Stimulated activated naive CD4-positive, alpha-beta T cell (primary cell): ENCODE measurements around the gene SRGAP2C.
"Not testable (repeated sequence)": the region's sequence is repeated elsewhere in the genome, so short reads cannot be mapped to it uniquely, and the experiment has no call there.

ENCODE experiments used
- DNase-seq, 6 experiments: peaks; one replicate each; lab custom pipeline; 2025; lab: John Stamatoyannopoulos, UW

Gene SRGAP2C

GRCh38 chr1:121280699-121281317, 96.0 kb downstream of the SRGAP2C start:
- not testable (repeated sequence) for DNase-seq

GRCh38 chr1:121281480-121281879, 96.7 kb downstream of the SRGAP2C start:
- DNase-seq: not testable (repeated sequence)

- DNase-seq: not testable (repeated sequence)
Observed at GRCh38 chr1:121283587-121284180, 98.9 kb downstream of the SRGAP2C start.

- DNase-seq: not testable (repeated sequence)
Observed at GRCh38 chr1:121292590-121292989, 107.8 kb downstream of the SRGAP2C start.

- DNase-seq: not testable (repeated sequence)
Observed at GRCh38 chr1:121293263-121294204, 108.8 kb downstream of the SRGAP2C start.

GRCh38 chr1:121294205-121294570, 109.4 kb downstream of the SRGAP2C start:
- not testable (repeated sequence) for DNase-seq

- DNase-seq: not testable (repeated sequence)
Observed at GRCh38 chr1:121296563-121296962, 111.8 kb downstream of the SRGAP2C start.

GRCh38 chr1:121298529-121298928, 113.8 kb downstream of the SRGAP2C start:
- DNase-seq: not testable (repeated sequence)

GRCh38 chr1:121299514-121300149, 114.9 kb downstream of the SRGAP2C start:
- DNase-seq: not testable (repeated sequence)

GRCh38 chr1:121301876-121302275, 117.1 kb downstream of the SRGAP2C start:
- not testable (repeated sequence) for DNase-seq

- DNase-seq: not testable (repeated sequence)
Observed at GRCh38 chr1:121307759-121308158, 123.0 kb downstream of the SRGAP2C start.

- DNase-seq: not testable (repeated sequence)
Observed at GRCh38 chr1:121315509-121315908, 130.7 kb downstream of the SRGAP2C start.

GRCh38 chr1:121316081-121316480, 131.3 kb downstream of the SRGAP2C start:
- not testable (repeated sequence) for DNase-seq

- not testable (repeated sequence) for DNase-seq
Observed at GRCh38 chr1:121317491-121318468, 133.0 kb downstream of the SRGAP2C start.

- not testable (repeated sequence) for DNase-seq
Observed at GRCh38 chr1:121318687-121319086, 133.9 kb downstream of the SRGAP2C start.

GRCh38 chr1:121321660-121322059, 136.9 kb downstream of the SRGAP2C start:
- not testable (repeated sequence) for DNase-seq

GRCh38 chr1:121324726-121325125, 140.0 kb downstream of the SRGAP2C start:
- DNase-seq: not testable (repeated sequence)

GRCh38 chr1:121332141-121332540, 147.4 kb downstream of the SRGAP2C start:
- DNase-seq: not testable (repeated sequence)

GRCh38 chr1:121332599-121333562, 148.1 kb downstream of the SRGAP2C start:
- DNase-seq: not testable (repeated sequence)
